NCI-H128 (cell line): ENCODE data around the gene CDH3.
"Not testable (repeated sequence)": the region's sequence is repeated elsewhere in the genome, so short reads cannot be mapped to it uniquely, and the experiment has no call there.

Experiments
- DNase-seq: peaks from one replicate; lab custom pipeline; 2025; ENCODE audit not compliant: unreplicated experiment; lab: John Stamatoyannopoulos, UW

The CDH3 gene

DNA sequence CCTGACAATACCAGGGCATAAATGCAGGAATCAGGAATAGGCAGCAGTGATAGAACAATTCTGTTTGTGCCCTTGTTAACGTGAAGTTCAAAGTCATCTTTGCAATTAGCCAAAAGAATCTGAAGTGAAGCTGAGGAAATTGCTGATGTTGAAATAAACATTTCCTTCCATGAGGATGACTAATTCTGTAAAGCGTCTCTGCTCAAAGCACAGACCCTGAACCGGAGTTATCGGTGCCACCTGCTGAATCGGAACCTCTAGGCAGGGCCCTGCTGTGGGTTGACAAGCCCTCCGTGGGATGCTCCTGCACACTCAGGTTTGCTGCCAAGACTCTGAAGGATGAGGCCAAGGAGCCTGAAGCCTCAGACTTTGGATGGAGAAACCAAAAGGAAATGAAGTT lies 55.0 kb downstream of the CDH3 start:
- no peak for DNase-seq

DNA sequence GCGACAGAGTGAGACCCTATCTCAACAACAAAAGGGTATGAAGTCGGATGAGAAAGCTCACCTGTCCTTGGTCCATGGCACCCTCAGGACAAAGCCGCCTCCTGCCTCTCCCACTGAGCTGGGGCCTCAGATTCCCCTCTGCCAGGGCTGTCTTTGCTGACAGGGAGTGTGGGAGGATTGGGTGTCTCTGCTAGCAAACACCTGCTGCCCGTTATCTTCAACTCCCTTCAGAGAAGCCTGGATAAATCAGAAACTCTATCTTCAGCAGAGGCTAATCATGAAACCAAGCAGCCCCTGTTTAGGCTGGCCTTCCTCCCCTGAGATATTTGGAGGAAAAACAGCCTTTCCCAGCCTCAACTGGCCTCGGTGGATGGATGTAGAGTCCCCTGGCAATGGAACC lies 55.7 kb downstream of the CDH3 start:
- DNase-seq = no peak

DNA sequence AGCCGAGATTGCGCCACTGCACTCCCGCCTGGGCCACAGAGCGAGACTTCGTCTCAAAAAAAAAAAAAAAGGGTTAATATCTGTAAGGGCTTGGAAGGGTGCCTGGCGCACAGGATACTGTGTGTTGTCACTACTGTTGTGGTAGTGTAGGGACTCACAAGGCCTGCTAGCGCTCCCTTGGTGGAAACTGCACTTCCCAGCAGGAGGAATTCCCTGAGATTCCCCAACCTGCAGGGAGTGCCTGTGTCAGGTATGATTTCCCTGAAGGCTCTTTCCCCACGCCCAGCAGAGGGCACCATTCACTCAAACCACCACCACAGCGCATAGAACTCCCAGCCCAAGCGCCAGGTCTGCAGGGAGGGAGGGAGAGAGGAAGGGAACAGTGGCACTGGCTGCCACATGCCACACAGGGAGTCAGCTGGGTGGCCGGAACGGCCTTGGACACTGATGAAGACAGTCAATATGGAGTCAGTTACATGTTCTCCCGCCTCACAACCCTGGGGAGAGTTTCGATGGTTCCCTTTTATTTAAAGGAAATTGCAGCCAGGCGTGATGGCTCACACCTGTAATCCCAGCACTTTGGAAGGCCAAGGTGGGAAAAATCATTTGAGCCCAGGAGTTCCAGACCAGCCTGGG lies 59.2 kb downstream of the CDH3 start:
- DNase-seq = peak; percentile 42

DNA sequence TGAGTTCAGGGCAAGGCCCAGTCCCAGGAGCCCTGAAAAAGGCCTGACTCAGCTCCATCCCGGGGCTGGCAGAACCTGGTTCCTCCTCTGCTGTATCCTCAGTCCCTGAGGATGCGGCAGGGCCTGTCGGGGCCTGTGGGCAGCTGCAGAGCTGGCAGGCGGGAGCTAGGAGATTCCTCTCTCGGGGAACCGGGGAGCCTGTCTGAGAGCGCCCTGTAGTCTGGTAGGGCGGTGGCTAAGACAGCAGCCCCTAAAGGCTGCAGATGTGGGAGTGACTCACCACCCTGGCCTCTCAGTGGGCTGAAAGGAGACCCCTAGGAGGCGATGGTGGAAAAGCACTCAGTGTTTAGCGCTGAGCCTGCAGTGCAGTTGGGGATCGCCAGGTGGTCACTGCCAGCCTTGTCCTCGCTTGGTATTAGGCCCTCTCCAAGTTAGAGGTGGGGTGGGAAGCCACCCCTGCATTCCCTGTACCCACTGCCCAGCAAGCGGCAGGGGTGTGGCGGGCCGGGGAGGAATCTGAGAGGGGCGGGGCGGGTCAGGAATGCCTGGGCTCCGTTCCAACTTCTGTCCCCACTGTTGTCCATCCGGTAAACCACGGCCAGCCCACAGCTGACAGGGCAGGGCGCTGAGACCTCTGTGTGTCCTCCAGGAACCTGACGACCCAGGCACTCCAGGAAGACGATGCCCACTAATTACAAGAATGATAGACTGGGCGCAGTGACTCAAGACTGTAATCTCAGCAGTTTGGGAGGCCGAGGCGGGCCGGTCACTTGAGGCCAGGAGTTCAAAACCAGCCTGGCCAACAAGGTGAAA lies 62.4 kb downstream of the CDH3 start:
- DNase-seq = no peak

DNA sequence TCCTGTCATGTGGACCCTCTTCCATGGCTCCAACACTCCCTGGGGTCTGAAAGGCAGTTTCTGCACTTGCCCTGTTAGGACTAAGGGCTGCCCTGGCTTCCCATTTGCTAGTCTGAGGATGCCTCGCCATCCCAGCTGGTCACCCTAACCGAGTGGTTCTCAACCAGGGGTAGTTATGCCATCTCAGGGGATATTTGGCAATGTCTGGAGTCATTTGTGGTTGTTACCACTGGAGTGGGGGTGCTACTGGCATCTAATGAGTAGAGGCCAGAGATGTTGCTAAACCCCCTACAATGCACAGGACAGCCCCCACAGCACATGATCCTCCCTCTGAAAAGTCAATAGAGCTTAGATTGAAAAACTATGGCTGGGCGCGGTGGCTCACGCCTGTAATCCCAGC lies 65.1 kb downstream of the CDH3 start:
- DNase-seq = no peak

DNA sequence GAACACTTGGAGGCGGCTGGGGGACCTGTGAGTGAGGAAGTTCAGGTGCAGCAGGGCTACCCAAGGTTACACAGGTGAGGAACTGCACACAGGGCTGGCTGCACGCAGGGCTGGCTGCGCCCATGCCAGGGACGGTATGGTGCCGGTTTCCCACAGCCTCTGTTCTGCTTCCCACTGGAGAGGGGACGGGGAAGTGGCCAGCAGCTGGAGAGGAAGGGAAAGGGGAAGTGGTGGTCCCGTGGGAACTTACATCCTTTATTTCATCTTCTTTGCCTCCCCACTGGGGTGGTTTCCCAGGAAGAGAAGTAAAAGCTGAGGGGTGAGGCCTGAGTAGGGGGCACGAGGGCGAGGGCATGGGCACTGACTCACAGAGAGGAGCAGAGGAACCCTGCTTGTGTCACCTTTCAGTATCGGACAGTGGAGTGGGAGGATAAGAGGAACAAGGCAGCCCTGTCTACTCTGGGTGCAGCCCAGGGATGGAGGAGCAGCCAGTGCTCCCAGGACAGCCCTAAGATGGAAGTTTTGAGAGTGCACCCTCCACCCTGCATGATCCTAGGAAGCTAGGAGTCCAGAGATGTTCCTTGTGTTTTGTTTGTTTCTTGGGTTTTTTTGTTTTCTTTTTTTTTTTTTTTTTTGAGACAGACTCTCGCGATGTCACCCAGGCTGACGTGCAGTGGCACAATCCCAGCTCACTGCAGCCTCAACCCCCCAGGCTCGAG lies 66.5 kb downstream of the CDH3 start:
- DNase-seq = no peak

DNA sequence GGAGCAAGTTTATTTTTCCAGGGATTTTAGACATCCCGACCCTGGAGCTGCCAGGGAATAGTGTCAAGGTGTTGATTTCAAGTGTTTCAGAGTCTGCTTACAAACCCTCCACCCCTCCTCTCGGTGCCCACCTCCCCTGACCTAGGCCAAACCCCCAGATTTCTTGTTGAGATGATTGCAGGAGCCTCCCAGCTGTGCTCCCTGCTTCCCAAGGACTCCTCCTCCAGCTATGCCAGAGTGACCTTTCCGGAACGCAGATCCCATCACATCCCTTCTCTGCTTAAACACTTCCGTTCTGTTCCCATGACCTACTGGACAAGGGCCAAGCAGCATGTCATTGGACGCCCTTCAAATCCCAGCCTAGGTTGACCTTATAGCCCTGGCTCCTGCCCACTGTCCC lies 68.3 kb downstream of the CDH3 start:
- no peak for DNase-seq

DNA sequence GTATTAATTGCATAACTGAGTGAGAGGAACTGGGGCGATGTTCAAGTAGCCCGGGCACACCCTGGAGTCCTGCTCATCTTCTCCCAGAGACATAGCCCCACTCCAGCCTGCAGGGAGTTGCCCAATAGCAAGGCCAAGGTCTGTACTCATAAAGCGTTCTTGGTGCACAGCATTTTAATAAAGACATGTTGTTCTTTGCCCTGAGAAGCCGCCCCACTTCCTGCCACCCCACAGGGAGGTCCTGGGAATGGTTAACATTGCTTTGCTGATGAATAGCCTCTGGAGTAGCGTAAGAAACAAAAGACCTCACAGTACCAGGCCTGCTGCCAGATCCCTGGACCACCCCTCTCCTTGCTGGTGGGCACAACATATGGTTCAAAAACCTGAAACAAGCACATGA lies 70.4 kb downstream of the CDH3 start:
- no peak for DNase-seq

DNA sequence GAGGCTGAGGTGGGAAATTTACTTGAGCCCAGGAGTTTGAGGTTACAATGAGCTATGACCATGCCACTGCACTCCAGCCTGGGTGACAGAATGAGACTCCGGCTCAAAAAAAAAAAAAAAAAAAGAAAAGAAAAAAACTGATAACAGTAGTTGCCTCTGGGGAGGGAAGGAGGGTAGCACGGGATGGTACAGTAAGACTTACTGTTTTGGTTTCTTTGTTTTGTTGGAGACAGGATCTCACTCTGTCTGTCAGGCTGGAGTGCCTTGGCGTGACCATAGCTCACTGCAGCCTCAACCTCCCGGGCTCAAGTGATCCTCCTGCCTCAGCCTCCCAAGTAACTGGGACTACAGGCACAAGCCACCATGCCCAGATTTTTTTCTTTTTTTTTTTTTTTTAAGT lies 71.4 kb downstream of the CDH3 start:
- DNase-seq = not testable (repeated sequence)

DNA sequence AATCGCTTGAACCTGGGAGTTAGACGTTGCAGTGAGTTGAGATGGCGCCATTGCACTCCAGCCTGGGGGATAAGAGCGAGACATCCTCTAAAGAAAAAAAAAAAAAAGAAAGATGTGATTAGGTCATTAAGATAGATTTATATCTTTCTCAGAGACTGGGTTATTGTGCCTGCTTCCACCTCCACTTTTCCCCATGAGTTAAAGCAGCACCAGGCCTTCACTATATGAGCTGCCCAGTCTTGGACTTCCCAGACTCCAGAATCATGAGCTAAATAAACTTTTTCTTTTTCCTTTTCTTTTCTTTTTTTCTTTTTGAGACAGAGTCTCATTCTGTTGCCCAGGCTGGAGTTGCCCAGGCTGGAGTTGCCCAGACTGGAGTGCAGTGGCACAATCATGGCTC lies 72.6 kb downstream of the CDH3 start:
- no peak for DNase-seq

DNA sequence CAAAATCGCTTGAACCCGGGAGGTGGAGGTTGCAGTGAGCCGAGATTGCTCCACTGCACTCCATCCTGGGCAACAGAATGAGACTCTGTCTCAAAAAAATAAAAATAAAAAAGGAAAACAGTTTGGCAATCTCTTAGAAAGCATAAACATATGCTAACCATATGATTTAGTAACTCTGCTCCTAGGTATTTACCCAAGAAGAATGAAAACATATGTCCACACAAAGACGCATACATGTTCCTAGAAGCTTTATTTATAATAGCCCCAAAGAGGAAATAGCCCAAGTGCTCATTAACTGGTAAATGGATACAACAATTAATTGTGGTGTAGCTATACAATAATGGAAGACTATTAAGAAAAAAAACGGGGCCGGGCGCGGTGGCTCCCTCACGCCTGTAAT lies 73.5 kb downstream of the CDH3 start:
- DNase-seq = no peak

DNA sequence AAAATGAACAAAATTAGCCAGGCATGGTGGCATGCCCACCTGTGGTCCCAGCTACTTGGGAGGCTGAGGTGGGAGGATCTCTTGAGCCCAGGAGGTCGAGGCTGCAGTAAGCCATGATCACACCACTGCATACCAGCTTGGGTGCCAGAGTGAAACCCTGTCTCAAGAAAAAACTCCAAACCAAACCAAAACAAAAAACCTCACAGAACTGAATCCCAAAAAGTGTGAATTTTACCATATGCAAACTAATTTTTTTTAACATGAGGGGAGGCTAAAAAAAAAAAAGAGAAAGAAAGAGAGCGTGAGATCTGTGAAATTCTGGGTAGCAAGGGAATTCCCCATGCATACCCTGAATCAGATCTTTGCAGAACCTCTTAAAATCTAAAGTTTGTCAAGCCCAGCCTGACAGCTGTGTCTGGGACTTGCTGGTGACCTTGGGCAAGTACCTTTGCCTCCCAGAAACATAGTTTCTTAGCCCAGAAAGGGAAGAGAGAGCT lies 74.9 kb downstream of the CDH3 start:
- DNase-seq = no peak

DNA sequence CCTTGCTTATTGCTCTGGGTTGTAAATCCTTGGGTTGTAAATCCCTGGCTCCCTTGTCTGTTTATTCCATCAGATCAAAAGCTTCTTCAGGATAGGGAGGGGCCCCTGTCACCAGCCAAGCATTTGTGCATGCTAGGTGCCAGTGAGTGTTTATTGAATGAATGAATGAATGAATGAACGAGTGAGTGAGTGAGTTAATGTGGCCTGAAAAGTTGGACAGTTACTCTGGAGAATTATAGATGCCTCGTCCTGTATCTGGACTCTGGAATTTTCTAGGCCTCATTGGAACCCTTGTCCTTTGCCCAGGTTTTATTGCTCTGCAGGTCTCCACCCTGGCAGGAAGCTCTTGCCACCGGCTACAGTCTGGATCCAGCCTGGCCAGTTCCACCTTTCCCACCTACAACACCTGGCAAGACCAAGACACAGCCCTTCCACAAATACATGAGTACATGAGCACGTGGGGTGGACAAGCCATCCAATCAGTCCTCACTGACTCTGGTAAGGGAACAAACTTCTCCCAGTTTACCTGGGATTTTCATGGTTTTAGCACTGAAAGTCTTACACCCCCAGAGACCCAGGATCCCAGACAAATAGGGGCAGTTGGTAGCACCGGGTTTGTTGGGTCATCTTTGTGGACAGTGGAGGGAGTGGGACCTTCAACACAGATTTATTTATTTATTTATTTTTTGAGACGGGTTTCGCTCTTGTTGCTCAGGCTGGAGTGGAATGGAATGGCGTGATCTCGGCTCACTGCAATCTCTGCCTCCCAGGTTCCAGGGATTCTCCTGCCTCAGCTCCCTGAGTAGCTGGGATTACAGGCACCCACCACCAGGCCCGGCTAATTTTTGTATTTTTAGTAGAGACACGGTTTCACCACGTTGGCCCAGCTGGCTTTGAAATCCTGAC lies 77.3 kb downstream of the CDH3 start:
- no peak for DNase-seq

DNA sequence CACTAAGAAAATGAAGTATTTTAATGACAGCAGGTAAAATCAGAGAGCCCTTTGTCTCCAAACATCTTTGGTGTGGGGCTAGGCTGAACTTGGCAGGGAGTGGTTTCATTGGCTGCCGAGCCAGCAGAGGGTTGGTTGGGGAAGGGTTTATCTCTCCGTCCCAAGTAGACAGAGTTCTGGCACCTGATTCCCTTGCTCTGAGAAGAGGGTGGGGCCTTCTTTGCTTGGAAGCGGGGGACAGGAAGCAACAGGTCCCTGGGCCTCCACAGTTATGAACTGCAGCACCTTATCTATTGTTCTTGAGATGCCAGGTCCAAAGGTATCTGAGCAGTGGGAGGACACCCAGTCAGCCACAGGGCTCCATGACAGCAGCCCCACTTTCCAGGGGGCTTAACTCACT lies 79.7 kb downstream of the CDH3 start:
- DNase-seq = no peak

DNA sequence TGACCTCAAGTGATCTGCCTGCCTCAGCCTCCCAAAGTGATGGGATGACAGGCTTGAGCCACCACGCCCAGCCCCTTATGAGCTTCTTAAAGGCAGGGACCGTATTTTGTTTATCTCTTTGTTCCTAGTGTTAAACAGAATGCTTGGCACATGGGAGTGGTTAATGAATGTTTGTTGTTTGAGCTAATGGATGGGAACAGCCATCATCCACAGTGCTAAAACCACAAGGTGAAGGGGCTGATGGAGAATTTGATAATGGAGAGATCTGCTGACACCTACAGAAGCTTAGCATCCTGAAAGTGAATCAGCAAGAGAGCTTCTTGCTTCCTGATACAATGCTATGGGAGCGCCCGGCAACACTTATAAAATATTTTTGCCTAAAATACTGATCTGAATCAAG lies 83.4 kb downstream of the CDH3 start:
- DNase-seq = no peak

DNA sequence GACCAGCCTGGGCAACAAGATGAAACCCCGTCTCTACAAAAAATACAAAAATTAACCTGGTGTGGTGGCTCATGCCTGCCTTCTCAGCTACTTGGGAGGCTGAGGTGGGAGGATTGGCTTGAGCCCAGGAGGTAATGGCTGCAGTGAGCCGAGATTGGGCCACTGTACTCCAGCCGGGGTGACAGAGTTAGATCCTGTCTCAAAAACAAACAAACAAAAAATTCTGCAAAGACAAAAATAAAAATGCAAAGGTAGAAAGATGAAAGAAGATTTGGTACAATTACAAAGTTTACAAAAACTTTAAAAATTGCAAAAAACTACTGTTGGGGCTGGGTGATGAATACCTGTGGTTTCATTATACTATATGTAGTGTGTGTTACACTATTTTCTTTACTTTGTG lies 86.5 kb downstream of the CDH3 start:
- no peak for DNase-seq

DNA sequence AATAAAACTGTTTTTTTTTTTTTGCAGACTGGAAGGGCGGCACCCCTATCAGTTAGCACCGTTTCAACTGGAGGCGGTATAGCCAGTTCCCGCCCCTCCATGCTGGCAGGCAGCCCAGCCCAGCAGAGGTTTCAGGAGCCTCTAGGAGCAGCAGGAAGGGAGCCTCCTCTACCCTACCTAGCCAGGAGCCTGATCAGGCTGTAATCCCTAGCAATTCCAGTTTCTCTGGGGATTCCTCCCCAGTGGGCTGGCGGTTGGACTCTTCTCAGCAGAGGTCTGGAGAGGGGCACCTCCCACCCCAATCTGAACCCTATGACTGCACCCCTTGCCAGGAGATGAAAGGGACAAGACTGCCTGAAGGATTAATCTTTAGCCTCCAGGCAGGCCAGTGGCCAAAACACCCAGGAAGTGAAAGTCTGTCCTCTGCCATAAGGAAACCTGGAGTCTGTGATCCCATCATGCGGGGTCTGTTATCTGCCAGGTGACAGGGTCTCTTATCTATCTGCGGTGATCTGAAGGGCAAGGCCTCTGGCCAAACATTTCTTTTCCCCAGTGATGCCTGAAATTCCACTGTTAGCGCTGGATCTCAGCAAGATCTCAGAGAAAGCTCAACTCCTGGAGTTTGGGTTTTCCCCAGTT lies 87.1 kb downstream of the CDH3 start:
- no peak for DNase-seq

DNA sequence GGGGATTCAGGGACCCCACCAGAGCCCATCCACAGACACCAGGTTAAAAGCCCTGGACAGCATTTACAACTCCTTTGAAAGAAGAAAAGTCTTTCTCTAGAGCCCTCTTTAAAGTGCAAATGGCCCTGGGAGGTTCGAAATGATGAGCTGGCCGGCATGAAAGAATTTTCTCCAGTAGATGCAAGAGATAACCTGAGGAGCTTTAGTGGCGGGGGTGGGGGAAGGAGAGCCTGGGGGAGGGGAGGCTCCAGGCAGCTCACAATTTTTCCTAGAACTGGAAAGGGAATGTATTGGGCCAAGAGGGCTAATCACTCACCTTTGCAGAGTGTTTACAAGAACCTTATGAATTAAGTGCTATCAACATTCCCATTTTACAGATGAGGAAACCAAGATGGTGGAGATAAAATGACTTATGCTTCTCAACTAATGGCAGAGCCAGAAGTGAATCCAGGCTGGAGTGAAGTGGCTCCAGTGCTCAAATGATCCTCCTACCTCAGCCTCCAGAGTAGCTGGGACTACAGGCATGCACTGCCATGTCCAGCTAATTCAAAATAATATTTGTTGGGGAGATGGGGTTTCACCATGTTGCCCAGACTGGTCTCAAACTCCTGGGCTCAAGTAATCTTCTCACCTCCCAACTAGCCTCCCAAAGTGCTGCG lies 87.8 kb downstream of the CDH3 start:
- DNase-seq = no peak

DNA sequence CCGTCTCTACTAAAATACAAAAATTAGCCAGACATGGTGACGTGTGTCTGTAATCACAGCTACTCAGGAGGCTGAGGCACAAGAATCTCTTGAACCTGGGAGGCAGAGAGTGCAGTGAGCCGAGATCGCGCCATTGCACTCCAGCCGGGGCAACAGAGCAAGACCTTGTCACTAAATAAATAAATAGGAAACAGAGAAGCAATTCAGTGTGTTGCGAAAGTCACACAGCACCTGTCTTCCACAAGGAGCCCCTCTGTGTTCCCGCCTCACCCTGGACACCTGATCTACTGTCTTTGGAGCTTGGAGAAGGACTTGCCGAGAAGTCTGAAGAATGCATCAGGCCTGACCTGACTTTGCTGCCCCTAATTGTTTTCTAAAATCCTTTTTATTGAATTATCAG lies 88.5 kb downstream of the CDH3 start:
- no peak for DNase-seq

DNA sequence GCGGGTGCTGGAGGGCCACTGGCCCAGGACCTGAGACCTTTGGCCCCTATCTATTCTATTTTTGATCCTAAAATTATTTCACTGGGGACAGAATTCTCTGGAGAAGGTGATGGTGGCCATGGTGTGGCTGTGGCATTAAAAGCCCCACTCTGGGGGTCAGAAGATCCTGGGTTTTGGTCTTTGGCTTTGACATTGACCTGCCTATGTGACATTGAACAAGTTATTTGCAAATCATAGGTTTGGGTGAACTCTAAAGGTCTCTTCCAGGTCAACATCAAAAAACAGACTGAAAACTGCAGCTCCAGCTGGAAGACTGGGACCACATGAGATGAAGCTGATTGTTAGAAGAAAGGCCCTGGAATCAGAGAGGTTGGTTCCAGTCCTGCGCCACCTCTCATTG lies 89.7 kb downstream of the CDH3 start:
- DNase-seq = no peak
